Kasumi-1 (cell line): ENCODE data around the gene CRABP1.

Experiments used
- DNase-seq, 2 experiments: peaks; one replicate each; lab custom pipeline; 2025; lab: John Stamatoyannopoulos, UW

The CRABP1 gene

DNA sequence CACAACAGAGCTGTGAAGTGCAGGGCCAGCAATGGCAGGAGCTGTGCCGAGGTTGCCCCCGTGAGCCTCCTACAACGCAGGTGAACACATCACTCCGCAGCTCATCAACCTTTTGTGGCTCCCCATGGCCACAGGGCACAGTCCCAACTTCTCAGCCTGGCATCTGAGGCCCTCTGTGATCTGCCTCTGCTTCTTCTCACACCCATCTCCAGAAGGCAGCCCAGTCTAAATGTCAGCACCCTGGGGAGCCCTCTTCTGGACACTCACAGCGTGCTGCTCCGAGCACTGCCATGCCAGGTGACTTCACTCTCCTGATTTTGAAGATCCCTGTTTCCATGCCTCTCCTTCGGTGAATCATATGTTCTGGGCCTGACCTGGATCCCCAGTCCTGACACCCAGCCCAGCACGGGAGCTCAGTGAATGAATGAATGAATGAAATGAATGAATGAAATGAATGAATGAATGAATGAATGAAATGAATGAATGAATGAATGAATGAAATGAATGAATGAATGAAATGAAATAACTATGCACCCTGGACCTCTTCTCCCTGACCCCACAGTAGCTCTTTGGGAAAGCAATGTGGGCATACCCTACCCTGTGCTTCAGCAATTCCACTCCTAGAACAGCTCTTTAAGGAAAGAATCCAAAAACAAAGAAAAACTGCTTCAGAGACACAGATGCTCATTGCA lies 22.9 kb upstream of the CRABP1 start:
- peak; percentile 8 to 10 for DNase-seq

DNA sequence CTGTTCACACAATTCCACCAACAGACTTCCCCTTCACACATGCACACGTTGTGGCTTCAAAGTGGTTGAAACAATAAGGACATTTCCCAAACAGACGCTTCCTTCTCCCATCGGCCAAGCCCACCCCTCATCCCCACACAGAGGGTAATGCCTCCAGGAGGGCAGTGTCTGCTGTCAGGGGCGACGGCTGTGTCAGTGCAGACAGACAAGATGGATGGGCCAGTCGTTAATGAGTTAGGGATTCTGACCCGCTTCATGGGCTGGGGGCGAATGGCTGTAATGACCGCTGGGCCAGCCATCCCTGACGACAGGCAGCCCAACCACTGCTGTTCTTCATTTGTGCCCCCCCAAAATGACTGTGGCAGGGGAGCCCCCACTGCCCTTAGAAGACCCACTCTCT lies 20.6 kb upstream of the CRABP1 start:
- no peak for DNase-seq

DNA sequence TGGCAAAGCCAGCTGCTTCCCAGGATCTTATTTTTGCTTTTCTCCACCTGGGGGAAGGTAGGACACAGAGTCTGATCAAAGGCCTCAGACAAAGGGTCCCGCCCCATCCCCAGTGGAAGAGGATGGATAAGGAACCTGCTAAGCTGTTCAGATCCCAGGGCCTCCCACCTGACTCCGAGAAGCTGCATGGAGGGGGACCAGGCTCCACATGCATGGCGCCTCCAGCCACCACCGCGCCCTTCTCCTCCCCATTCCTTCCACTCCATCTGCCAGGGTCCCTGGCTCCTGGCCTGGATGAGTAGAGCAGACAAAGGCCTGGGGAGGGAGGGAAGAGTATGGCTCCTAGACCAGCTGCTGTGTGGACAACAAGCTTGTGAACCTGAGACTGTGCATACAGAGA lies 20.0 kb upstream of the CRABP1 start:
- DNase-seq, result no peak

DNA sequence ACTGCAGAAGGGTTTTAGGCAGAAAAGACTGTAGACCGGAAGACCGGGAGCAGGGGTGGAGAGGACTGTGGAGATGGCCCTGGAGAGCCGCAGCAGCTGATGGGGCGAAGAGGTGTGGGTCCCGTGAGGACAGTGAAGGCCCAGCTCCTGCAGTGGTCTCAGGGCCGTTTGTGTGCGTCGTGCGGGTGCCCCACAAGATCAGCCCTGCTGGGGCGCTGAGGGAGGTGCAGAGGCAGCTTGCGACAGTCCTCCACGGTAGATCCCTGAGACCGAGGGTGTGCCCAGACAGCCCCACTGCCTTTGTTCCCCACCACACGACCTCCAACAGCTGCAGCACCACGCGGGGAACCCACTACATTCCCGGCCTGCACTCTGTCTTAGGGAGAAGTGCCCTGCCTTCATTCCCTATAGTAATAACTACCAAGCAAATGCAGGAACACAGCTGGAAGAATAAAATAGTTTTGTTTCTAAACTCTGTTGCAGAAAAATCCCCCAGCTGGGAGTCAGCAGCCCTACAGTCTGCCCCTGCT lies 19.0 kb upstream of the CRABP1 start:
- no peak for DNase-seq

DNA sequence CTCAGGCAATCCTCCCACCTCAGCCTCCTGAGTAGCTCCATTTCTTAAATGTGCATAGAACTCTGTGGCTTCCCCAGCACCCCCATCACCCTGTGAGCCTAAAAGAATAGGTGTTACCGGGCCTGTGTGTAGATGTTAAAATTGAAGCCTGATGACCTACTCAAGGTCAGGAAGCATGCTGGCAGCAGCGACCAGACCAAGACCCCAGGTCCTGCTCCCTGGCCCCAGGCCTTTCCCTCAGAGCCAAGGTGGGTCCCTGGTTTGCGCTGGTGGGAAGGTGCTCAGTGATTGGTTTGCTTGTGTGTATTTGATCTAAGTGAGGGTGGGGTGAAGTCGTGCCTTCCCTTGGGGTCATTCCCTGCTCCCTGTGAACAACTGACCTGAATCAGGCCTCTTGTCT lies 18.4 kb upstream of the CRABP1 start:
- DNase-seq, result no peak

DNA sequence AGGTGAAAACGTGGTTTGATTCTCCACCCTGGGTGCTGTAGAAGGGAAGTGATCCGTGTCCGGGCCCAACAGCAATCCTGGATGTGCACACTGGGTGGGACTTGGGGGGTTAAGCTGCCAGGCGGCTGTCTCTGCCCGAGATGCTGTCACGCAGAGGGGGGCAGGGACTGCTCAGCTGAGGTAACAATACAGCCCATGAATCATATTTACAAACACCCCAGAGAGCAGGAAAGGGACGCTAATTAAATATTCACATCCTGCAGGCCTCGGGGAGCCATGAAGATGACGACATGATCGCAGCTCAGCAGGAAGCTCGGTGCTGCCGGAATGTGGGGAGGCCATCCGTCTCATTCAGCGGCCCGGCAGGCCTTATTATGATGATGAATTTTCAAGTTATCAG lies 17.9 kb upstream of the CRABP1 start:
- DNase-seq, result no peak

DNA sequence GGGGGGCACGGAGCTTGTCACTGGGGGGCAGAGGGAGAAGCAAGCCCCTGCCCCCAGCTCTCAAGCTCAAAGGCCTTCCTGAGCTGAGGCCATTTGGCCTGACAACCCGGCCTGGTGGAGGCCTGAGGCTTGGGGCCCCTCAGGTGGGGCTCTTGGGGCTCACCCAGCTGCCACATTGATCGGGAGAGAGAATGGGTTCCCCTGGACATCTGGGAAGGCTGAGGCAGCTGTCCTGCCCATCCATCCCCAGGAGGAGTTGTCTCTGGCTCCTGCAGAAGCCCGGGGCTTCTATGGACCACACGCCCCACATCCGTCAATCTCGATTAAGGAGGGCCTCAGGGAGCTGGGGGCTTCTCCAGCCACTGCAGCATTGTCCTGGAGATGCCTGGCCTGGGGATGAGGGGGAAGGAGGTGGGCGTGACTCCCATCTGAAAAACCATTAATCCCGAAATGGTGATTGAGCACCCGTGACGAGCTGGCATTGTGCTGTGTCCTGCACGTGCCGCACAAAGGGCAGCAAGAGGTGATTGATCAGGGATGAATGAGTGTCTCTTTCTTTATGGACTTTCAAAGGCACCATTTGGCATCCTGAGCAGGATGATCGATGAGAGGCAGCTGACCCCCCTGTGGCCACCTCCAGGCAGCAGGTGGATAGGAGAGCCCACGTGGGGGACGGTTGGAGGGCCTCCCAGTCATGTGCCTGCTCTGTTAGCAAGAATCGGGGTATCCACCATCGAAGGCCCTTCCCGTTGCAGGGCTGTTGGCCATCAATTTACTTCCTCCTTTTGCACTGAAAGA lies 17.2 kb upstream of the CRABP1 start:
- no peak for DNase-seq

DNA sequence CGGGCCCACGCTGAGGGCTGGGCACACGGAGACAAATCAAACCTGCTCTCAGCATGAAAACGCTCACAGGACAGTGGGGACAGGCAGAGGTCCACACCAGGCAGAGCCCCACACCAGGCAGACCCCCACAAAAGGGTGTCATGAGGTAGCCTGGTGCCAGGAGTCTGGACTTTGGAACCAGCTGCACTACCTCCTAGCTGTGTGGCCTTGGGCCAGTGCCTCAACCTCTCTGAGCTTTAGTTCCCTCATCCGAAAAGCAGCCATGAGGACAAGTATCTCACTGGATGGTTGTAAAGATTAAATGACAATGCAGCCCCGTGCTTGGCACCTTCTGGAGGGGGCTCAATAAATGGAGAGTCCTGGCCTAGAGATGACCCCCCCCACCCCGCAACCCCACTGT lies 16.5 kb upstream of the CRABP1 start:
- no peak for DNase-seq

DNA sequence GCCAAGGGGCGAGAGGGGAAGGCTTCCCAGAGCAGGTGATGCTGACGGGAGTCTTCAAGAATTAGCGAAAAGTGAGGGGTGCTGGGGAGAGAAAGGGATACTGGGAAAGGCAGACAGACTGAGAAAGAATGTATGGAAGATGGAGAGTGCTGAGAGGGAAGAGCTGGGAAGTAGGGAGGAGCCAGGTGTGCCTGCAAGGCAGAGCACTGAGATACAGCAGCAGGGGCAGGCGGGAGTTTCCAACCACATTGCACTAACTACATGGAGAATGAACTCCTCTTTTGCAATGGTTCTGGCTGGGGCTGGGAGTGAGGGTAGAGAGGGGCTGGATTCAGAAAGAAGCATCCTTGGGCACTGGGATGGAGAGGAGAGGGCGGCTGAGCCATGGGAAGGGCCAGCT lies 16.0 kb upstream of the CRABP1 start:
- no peak for DNase-seq

DNA sequence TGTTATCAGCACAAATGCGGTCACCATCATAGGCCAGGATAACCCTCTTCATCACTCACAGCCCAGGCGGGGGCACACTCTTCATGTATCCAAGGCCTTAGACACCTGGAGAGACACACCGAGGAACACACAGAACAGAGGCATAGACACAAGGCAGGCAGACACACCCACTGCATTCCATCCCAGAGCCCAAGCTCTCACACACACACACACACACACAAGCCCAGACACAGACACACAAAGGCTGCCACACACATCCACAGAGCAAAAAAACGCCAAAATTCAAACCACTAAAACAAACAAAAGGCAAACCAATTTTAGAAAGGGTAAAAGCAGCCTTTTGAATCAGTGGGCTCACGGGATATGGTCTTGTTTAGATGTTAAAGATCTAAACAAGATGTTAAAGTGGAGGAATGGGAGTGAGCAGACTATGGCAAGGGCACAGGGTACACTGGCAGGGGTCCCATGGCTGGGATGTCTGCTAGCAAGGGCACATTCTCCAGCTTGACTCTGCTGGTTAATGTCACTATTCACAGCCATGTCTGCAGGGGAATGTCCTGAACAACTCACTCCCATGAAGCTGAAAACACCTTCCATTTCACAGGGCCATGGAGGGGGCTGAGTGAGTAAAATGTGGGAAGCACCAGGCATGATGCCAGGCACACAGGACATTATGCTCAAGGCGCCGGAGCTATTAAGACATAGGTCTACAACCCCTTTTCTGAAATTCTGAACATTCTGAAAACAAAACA lies 14.9 kb upstream of the CRABP1 start:
- no peak for DNase-seq

DNA sequence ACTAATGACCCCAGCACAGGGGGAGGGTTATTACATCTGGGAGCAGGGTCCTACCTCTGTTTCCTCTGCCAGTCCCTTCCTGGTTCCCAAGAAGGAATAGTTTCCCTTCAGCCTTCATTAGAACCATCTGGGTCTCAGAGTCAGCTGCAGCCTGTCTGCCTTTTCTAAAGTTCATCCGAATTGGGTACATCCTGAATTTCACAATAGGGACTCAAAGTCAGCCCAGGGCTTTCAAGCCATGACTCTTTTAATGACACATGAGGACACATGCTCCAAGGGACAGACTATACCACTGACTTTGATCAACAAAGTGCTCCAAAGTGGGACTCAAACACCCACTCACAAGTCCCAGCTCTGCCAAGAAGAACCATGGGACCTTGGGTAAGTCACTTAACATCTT lies 12.7 kb upstream of the CRABP1 start:
- no peak for DNase-seq

DNA sequence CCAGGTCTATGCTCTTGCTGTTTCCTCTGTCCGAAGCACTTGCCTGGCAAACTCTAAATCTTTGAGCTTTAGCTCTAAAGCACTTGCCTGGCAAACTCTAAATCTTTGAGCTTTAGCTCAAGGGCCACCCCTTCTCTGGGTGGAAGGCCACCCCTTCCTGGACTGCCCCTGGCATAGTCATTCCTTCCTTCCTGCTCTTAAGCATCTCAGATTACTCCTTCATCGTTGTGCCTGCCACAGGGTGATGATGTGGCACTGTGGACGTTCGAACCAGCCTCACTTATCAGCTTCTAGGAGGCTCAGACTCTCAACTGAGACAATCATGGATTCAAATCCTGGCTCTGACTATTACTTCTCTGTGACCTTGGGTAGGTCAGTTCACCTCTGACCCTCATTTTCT lies 10.5 kb upstream of the CRABP1 start:
- no peak for DNase-seq

DNA sequence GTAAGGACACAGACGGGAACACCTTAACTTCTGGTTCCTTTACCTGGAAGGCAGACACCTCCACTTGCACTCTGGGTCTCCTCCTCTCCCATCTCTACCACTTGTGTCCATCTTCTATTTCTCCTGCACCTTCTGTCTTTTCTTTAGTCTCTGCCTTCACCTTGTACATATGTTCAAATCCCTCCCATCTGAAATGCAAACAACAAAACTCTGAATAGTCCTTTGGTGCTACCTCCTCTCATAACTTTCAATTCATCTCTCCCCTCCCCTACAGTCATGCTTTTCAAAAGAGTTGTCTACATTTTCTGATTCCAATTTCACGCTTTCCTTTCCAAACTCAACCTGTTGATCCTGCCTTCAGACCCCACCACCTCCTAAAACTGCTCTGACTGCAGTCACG lies 5.3 kb upstream of the CRABP1 start:
- DNase-seq, result no peak

DNA sequence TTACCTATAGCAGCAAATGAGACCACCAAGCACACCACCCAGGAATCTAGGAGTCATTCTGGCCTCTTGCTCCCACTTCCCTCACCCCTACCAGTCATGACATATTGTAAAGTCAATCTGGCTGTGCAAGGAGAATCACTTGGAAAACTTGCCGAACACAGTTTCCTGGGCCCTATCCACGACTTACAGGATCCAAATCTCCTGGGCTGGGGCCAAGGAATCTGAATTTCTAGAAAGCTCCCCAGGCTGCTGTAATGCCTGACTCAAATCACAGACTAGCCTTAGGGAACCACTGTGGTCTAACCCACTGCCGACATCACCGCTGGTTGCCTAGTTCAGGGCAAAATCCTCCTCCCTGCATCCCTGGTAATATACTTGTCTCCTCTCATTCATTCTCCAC lies 4.2 kb upstream of the CRABP1 start:
- no peak for DNase-seq

DNA sequence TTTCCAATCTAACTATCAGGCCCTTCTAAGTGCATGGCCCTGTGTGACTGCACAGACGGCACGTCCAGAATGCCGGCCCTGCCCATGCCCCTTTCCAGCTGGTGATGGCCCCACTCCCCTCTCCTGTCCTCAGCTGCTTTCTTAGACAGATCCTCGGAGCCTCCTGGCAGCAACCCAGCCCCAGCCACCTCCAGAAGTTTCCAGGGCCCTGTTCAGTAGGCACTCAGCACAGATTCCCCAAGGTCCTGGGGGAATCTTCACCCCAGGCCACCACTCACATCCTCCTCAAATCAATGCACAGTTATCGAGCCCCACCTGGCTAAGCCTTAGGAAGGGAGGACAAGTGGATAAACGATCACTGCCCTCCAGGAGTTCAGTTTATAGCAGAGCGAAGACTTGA lies 1.4 kb upstream of the CRABP1 start:
- no peak for DNase-seq

DNA sequence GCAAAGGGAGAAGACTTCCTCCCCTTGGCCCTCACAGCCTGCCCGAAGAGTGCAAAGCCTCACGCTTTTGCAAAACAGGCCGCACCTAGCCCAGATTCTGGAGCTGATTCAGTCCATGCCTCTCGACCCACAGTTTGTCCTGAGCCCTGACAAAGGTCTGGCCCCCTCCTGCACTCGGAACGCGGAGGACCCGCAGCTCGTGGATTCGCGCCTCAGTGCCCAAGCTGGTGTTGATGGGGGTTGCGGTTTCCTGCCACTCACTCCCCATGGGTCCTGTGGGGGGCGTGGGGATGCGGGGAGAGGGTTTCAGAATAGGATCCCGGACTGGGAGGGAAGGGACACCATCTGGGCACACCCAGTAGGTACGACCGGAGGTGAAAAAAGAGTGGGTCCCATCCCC lies 594 bp upstream of the CRABP1 start:
- no peak for DNase-seq

DNA sequence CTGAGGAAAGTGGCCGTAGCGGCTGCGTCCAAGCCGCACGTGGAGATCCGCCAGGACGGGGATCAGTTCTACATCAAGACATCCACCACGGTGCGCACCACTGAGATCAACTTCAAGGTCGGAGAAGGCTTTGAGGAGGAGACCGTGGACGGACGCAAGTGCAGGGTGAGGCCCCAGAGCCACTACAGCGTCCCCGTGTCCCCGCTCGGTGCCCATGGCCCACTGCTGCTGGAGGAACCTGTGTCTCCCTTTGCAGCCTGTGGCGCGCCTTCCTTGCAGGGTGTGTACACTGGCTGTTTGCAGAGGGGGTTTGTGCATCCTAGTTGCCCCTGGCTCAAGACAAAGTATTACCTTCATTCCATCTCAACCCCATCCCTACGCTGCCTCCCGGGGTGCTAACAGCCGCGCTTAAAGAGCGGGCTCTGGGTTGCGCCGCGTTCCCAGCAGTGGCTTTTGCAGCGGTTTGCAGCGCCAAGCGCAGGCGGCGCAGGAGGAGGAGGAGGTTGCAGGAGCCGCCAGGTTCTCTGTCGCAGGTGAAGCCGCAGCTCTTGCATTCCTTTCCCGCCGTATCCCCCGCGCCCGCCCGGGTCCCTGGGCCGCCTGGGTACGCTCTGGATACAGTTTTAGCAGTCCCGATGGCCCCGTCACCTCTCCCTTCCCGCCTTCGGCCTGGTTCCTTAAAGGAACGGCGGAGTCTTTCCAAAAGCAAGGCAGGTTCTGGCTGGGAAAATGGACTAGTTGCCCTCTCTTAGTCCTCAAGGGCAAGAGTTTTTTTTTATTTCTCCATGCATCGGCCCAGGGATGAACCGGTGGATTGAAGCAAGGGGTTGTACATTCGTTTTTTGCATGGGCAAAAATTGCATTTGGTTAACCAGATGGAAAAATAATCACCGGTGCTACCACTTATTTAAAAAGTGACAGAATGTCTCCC lies 1.2 kb downstream of the CRABP1 start:
- no peak for DNase-seq

DNA sequence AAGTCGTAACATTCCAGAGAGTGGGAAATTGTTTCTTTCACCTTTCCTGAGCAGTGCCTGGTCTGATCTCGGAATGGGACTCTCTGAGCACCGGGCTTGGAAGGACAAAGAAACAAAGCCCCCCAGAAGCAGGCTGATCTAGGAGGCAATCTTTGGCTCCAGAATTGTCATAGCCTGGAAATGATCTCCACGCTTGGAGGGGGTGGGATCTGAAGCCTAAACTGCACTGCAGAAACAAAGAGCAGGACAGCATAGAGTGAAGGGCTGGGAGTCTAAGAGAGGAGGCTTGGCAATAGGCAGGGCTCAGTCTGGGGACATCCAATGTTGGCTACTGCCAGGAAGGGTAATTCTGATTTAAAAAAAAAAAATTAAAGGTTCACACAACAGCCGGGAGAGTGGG lies 1.9 kb downstream of the CRABP1 start:
- no peak for DNase-seq

DNA sequence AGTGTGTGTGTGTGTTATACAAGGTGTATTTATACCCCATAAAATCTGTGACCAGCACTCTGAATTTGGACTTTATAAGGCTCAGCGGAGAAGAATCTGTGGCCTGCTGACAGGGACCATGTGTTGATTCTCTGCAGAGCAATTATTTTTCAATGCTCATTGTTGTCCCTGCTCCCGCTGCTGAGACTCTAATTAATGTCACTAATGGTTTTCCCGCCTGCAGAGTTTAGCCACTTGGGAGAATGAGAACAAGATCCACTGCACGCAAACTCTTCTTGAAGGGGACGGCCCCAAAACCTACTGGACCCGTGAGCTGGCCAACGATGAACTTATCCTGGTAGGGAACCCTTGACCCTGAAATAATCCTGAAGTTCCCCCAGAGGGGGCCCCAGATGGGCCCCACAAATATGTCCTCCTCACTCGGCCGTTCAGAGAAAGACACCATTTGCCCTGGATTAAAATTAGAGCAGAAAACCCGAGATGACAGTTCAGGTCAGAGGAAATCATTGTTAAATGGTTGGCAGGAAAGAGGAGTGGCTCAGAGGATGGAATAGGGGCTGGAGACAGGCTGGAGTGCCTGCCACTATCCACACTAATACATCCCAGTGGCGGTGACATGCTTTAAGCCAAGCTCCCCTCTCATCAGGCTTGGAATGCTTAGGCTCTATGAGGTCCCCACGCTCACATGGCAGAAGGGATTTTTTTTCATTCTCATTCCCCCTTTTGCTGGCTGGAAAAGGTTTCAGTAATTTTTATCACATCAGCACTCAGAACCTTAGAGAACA lies 3.3 kb downstream of the CRABP1 start:
- no peak for DNase-seq

DNA sequence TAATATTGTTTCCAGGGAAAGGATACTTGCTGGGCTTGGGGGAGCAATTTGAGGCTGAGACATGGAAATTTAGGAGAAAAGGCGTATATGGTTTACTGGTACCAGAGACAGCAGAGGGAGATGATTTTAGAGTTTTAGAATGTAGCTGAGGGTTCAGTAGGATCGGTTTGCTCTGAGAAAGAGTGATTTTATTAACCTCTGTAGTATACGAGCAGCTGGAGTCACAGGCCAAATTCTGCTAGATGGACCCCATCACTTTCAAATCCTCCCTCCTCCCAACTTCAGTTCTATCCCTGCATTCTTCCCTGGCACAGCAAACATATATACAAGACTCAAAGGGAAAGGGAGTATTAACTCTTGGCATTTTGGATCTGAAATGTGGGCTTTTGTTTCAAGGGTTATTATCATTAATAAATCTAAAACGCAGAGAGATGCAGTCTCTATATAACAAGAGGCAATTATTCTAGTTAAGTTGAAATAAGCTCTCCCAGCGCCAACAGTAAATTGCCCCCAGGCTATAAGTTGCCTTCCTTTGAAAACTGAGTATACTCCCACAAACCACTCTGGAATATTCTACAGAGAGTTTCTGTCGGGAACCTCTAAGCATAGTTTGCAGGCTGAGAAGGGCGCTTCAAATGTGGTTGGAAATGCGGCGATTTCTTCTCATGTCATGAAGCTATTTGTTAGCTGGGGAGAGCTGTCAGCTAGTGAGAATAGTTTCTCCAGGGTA lies 5.4 kb downstream of the CRABP1 start:
- no peak for DNase-seq
